H54 (cell line): Measurements from ENCODE around the gene RFX7.

Experiments used
- DNase-seq: peaks from one replicate; pipeline ENCODE4 v3.0.0; 2011; ENCODE audit warnings: low spot score, mixed read lengths; ENCODE audit not compliant: insufficient read length
- FAIRE-seq: peaks from 3 replicates; lab custom pipeline; 2011; peaks lifted over from hg19 to GRCh38; lab: Jason Lieb, UNC
- POLR2A ChIP-seq: IDR thresholded peaks from 2 replicates; pipeline ENCODE4 v1.6.1; 2011; ENCODE audit warnings: low read depth, mild to moderate bottlenecking, low read length

Gene RFX7

GRCh38 chr15:56052395-56053045 lies 191.2 kb downstream of the RFX7 start:
- no peak for FAIRE-seq

GRCh38 chr15:56051676-56052075 lies 192.0 kb downstream of the RFX7 start:
- FAIRE-seq, result no peak
- no peak for TF ChIP-seq POLR2A
- no peak for DNase-seq

More at GRCh38 chr15:56052395-56053045, 191.2 kb downstream of the RFX7 start:
- peak; percentile 12 for DNase-seq
- no peak for TF ChIP-seq POLR2A

GRCh38 chr15:56049577-56049976 lies 194.1 kb downstream of the RFX7 start:
- FAIRE-seq, result no peak
- TF ChIP-seq POLR2A, result no peak
- DNase-seq, result no peak

- FAIRE-seq, result no peak
- no peak for DNase-seq
- no peak for TF ChIP-seq POLR2A
Observed at GRCh38 chr15:56047354-56047753, 196.3 kb downstream of the RFX7 start.

DNA sequence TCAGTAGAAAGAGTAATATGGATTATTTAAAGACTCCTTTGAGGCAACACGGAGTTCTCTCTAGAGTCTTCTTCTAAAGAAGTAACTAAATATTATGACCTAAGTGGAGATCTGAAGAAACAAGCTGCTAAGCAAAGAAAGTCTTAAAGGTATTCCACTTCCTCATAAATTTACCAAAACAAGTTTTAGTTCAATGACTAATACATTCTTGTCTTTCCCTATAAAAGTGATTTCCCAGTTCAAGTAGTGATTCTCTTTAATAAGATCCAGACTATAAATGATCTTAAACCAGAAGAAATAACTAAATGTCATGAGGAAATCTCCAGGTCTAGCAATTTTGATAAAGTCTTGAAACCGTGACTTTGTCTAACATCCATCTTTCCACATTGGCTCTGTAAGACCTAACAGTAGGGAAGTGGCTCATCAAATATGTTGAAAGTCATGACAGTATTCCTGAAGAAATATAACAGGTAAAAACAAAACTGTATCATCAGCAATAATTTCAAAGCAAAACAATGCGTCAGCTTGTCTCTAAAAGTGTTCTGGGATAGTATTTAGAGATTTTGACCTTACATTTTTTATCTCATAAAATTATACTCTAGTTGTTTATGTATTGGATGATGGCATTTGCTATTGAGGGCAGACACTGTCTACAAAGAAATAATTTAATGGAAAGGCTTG lies 198.5 kb downstream of the RFX7 start:
- DNase-seq, result no peak
- TF ChIP-seq POLR2A, result no peak
- FAIRE-seq, result no peak

DNA sequence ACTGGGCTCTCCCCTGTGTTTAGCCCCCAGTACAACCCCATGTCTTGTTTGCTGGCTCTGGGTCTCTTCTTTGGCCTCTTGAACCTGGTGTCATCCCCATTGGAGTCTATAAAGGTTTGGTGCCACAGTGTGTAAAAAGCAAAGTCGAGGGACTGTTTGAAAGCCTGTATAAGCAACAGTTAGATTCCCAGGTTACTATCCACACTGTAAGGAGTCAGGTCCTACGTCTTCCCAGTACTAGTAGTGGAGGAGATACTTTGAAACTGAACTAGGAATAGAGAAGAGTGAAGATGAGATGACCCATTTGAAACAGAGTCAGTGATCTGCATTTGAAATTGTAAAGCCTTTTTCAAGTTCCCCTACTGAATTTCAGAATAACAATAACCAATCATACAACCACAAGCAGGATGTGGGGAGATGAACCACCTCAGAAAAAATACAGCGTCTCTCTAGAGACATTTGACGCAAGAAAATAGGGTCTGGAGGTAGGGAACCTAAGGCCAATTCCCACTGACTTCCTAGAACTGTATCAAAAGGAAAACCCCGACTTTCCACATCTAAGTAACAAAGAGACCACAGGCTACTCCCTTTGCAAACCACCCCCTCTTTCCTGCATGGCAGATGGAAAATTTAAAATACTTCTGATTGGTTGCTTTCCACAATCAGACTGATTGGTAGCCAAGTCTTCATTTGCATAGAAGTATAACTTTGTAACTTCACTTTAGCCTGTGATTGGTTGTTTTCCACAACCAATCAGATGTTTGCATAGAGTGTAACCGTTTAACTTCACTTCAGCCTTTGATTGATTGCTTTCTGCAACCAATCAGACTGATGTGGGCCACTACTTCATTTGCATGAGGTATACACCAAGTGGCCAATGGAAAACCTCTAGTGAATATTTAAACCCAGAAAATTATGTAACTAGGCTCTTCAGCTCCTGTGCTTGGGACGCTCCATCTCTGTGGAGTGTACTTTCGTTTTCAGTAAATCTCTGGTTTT lies 200.4 kb downstream of the RFX7 start:
- TF ChIP-seq POLR2A, result no peak
- FAIRE-seq (no peak), DNase-seq (no peak)

- DNase-seq (no peak), FAIRE-seq (no peak)
- no peak for TF ChIP-seq POLR2A
Observed at GRCh38 chr15:56042498-56042897, 201.2 kb downstream of the RFX7 start.

DNA sequence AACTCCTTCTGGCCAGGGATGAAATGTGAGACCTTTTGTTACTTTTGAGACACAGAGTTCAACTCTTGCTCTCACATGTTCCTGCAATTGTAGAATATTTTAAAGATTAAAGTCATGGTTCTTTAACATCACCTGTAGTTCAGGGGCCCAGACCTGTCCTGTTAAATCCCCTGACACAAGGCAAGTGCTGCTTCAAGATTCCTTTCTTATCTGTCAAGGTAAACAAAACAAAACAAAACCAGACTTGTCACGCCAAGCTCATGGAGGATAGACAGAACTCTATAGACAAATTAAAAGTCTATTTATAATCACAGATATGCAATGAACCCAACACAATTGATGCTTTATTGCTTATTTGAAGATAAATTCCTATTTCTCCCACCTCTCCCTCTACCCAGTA lies 201.6 kb downstream of the RFX7 start:
- no peak for FAIRE-seq
- no peak for TF ChIP-seq POLR2A
- DNase-seq, result no peak

- no peak for DNase-seq
- no peak for TF ChIP-seq POLR2A
- FAIRE-seq, result peak; percentile 94
Observed at GRCh38 chr15:56040081-56041035, 203.3 kb downstream of the RFX7 start.

- DNase-seq (no peak), FAIRE-seq (no peak)
- no peak for TF ChIP-seq POLR2A
Observed at GRCh38 chr15:56038707-56039106, 205.0 kb downstream of the RFX7 start.

DNA sequence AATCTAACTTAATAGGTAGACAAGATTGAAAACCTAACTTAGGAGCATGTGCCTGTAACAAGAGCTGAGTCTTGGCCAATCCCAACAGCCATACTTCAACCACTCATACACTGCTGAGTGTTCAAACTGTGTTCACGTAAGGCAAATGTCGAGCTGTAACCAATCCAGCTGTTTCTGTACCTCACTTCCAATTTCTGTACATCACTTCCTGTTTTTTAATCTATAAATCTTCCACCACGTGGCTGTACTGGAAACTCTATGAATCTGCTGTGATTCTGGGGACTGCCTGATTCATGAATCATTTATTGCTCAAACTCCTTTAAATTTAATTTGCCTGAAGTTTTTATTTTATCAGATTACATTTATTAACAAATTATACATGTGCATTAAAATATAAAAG lies 205.7 kb downstream of the RFX7 start:
- no peak for FAIRE-seq
- no peak for TF ChIP-seq POLR2A
- no peak for DNase-seq
